SKM-1 treated with dmso at 0.1 percent for 144 hours (cell line): ENCODE data around the gene NRROS.
A peak's percentile ranks its signal among the peaks of the same experiment; 100 is the strongest.
"Not testable (repeated sequence)": the region's sequence is repeated elsewhere in the genome, so short reads cannot be mapped to it uniquely, and the experiment has no call there.

Source experiments
- DNase-seq: peaks from one replicate; lab custom pipeline; 2025; ENCODE audit not compliant: unreplicated experiment; lab: John Stamatoyannopoulos, UW

Gene NRROS

GRCh38 chr3:196639483-196640296, at the start of gene NRROS:
Gene NRROS (plus strand): TSS chr3:196639694. CDS start chr3:196654540, 14,846 bp downstream.
- DNase-seq, result peak; percentile 90

GRCh38 chr3:196590279-196590678, 49.2 kb upstream of the NRROS start:
- DNase-seq, result no peak

- no peak for DNase-seq
These were observed 43.1 kb upstream of the NRROS start for GRCh38 chr3:196596355-196596754.

GRCh38 chr3:196597971-196598733, 41.3 kb upstream of the NRROS start:
- DNase-seq, result not testable (repeated sequence)

GRCh38 chr3:196599734-196600128, 39.8 kb upstream of the NRROS start:
- no peak for DNase-seq

- DNase-seq, result no peak
These were observed 39.1 kb upstream of the NRROS start for GRCh38 chr3:196600359-196600758.

- DNase-seq, result no peak
These were observed 36.8 kb upstream of the NRROS start for GRCh38 chr3:196602673-196603072.

GRCh38 chr3:196603683-196604082, 35.8 kb upstream of the NRROS start:
- no peak for DNase-seq

- no peak for DNase-seq
These were observed 34.9 kb upstream of the NRROS start for GRCh38 chr3:196604548-196604947.

- DNase-seq, result no peak
These were observed 30.8 kb upstream of the NRROS start for GRCh38 chr3:196608693-196609092.

GRCh38 chr3:196609343-196609775, 30.1 kb upstream of the NRROS start:
- peak; percentile 95 for DNase-seq

- peak; percentile 40 for DNase-seq
These were observed 29.5 kb upstream of the NRROS start for GRCh38 chr3:196609805-196610515.

- peak; percentile 14 for DNase-seq
These were observed 27.6 kb upstream of the NRROS start for GRCh38 chr3:196611761-196612483.

- not testable (repeated sequence) for DNase-seq
These were observed 24.3 kb upstream of the NRROS start for GRCh38 chr3:196615234-196615633.

- peak; percentile 39 for DNase-seq
These were observed 22.2 kb upstream of the NRROS start for GRCh38 chr3:196617256-196617655.

GRCh38 chr3:196619223-196619622, 20.3 kb upstream of the NRROS start:
- no peak for DNase-seq

- not testable (repeated sequence) for DNase-seq
These were observed 19.9 kb upstream of the NRROS start for GRCh38 chr3:196619627-196620026.

- DNase-seq, result peak; percentile 87
These were observed 19.3 kb upstream of the NRROS start for GRCh38 chr3:196620161-196620604.

GRCh38 chr3:196620684-196621083, 18.8 kb upstream of the NRROS start:
- no peak for DNase-seq

- DNase-seq, result no peak
These were observed 17.9 kb upstream of the NRROS start for GRCh38 chr3:196621611-196622010.
